ENCODE measurements around the gene ARF4. TPM values are rescaled to one million over a fixed set of nuclear protein-coding genes. Genes with fewer than 3 reads are reported as not detected.

The ARF4 gene
- total RNA-seq, 3 donors from 2014 or later: 86.6 to 97.7 (median 92.3) TPM

GRCh38 chr3:57596495-57597126, 533 bp downstream of the ARF4 start:
- peak; percentile 32 for DNase-seq
- Mint-ChIP-seq H3K4me1 (ENCODE audit: low read depth) (peaks cover 52% of the 10 kb centered on the region), H3K9me3 (no peaks in the 10 kb centered on the region), H3K27me3 (ENCODE audit: low read depth) (no peaks in the 10 kb centered on the region), H3K4me3 (peak overlapping the region; percentile 96), H3K36me3 (ENCODE audit: insufficient read depth) (peaks cover 14% of the 10 kb centered on the region)
- no peak for ATAC-seq

GRCh38 chr3:57594576-57594975, 2.6 kb downstream of the ARF4 start:
- no peaks in the 10 kb centered on the region for H3K9me3 Mint-ChIP-seq
- H3K4me1 Mint-ChIP-seq (ENCODE audit: low read depth): peaks cover 53% of the 10 kb centered on the region
- no peak for DNase-seq
- H3K36me3 Mint-ChIP-seq (ENCODE audit: insufficient read depth): peaks cover 18% of the 10 kb centered on the region
- no peak for ATAC-seq
- H3K27me3 Mint-ChIP-seq (ENCODE audit: low read depth): no peaks in the 10 kb centered on the region
- H3K4me3 Mint-ChIP-seq: peak overlapping the region; percentile 96

GRCh38 chr3:57594144-57594543, 3.0 kb downstream of the ARF4 start:
- H3K9me3 Mint-ChIP-seq: no peaks in the 10 kb centered on the region
- no peak for ATAC-seq
- H3K27me3 Mint-ChIP-seq (ENCODE audit: low read depth): no peaks in the 10 kb centered on the region
- peaks cover 18% of the 10 kb centered on the region for H3K36me3 Mint-ChIP-seq (ENCODE audit: insufficient read depth)
- peak overlapping the region; percentile 96 for H3K4me3 Mint-ChIP-seq
- peaks cover 49% of the 10 kb centered on the region for H3K4me1 Mint-ChIP-seq (ENCODE audit: low read depth)
- DNase-seq: no peak

- Mint-ChIP-seq H3K4me1 (ENCODE audit: low read depth) (peaks cover 47% of the 10 kb centered on the region), H3K36me3 (ENCODE audit: insufficient read depth) (peaks cover 18% of the 10 kb centered on the region)
These were observed 4.8 kb downstream of the ARF4 start for GRCh38 chr3:57592306-57592705.

GRCh38 chr3:57587905-57588304, 9.2 kb downstream of the ARF4 start:
- H3K36me3 Mint-ChIP-seq (ENCODE audit: insufficient read depth): peaks cover 13% of the 10 kb centered on the region
- peaks cover 38% of the 10 kb centered on the region for H3K4me1 Mint-ChIP-seq (ENCODE audit: low read depth)
- no peak overlapping the region for H3K4me3 Mint-ChIP-seq
- H3K9me3 Mint-ChIP-seq: no peaks in the 10 kb centered on the region
- ATAC-seq (no peak), DNase-seq (no peak)
- H3K27me3 Mint-ChIP-seq (ENCODE audit: low read depth): no peaks in the 10 kb centered on the region

More at GRCh38 chr3:57592306-57592705, 4.8 kb downstream of the ARF4 start:
- no peak overlapping the region for H3K4me3 Mint-ChIP-seq
- H3K9me3 Mint-ChIP-seq: no peaks in the 10 kb centered on the region
- DNase-seq (no peak), ATAC-seq (no peak)
- no peaks in the 10 kb centered on the region for H3K27me3 Mint-ChIP-seq (ENCODE audit: low read depth)

- H3K9me3 Mint-ChIP-seq: no peaks in the 10 kb centered on the region
- H3K36me3 Mint-ChIP-seq (ENCODE audit: insufficient read depth): peaks cover 13% of the 10 kb centered on the region
- H3K27me3 Mint-ChIP-seq (ENCODE audit: low read depth): no peaks in the 10 kb centered on the region
- DNase-seq (no peak), ATAC-seq (no peak)
- H3K4me3 Mint-ChIP-seq: no peak overlapping the region
- peaks cover 30% of the 10 kb centered on the region for H3K4me1 Mint-ChIP-seq (ENCODE audit: low read depth)
These were observed 10.4 kb downstream of the ARF4 start for GRCh38 chr3:57586778-57587177.

- no peak overlapping the region for H3K4me3 Mint-ChIP-seq
- H3K9me3 Mint-ChIP-seq: no peaks in the 10 kb centered on the region
- ATAC-seq: no peak
- no peak for DNase-seq
- peaks cover 27% of the 10 kb centered on the region for H3K4me1 Mint-ChIP-seq (ENCODE audit: low read depth)
- no peaks in the 10 kb centered on the region for H3K27me3 Mint-ChIP-seq (ENCODE audit: low read depth)
- H3K36me3 Mint-ChIP-seq (ENCODE audit: insufficient read depth): peaks cover 11% of the 10 kb centered on the region
These were observed 13.6 kb downstream of the ARF4 start for GRCh38 chr3:57583544-57583943.

GRCh38 chr3:57582474-57583168, 14.5 kb downstream of the ARF4 start:
- H3K9me3 Mint-ChIP-seq: no peaks in the 10 kb centered on the region
- DNase-seq (no peak), ATAC-seq (peak in 1 of 2 donors; percentile 30)
- no peak overlapping the region for H3K4me3 Mint-ChIP-seq
- peaks cover 24% of the 10 kb centered on the region for H3K4me1 Mint-ChIP-seq (ENCODE audit: low read depth)
- H3K27me3 Mint-ChIP-seq (ENCODE audit: low read depth): no peaks in the 10 kb centered on the region
- peaks cover 16% of the 10 kb centered on the region for H3K36me3 Mint-ChIP-seq (ENCODE audit: insufficient read depth)

- H3K4me1 Mint-ChIP-seq (ENCODE audit: low read depth): peaks cover 12% of the 10 kb centered on the region
- H3K36me3 Mint-ChIP-seq (ENCODE audit: insufficient read depth): peaks cover 34% of the 10 kb centered on the region
- ATAC-seq (no peak), DNase-seq (no peak)
- H3K9me3 Mint-ChIP-seq: no peaks in the 10 kb centered on the region
- H3K27me3 Mint-ChIP-seq (ENCODE audit: low read depth): no peaks in the 10 kb centered on the region
- H3K4me3 Mint-ChIP-seq: no peak overlapping the region
These were observed 19.3 kb downstream of the ARF4 start for GRCh38 chr3:57577801-57578200.

GRCh38 chr3:57575966-57576626, 21.0 kb downstream of the ARF4 start:
- ATAC-seq (no peak), DNase-seq (no peak)
- Mint-ChIP-seq H3K4me1 (ENCODE audit: low read depth) (peaks cover 10% of the 10 kb centered on the region), H3K27me3 (ENCODE audit: low read depth) (no peaks in the 10 kb centered on the region), H3K4me3 (no peak overlapping the region), H3K36me3 (ENCODE audit: insufficient read depth) (peaks cover 41% of the 10 kb centered on the region), H3K9me3 (no peaks in the 10 kb centered on the region)

GRCh38 chr3:57572096-57572495, 25.0 kb downstream of the ARF4 start:
- Mint-ChIP-seq H3K4me1 (ENCODE audit: low read depth) (peaks cover 5% of the 10 kb centered on the region), H3K36me3 (ENCODE audit: insufficient read depth) (peaks cover 34% of the 10 kb centered on the region), H3K27me3 (ENCODE audit: low read depth) (no peaks in the 10 kb centered on the region), H3K9me3 (no peaks in the 10 kb centered on the region), H3K4me3 (no peak overlapping the region)
- no peak for DNase-seq
- ATAC-seq: no peak

GRCh38 chr3:57570878-57571277, 26.3 kb downstream of the ARF4 start:
- peaks cover 30% of the 10 kb centered on the region for H3K36me3 Mint-ChIP-seq (ENCODE audit: insufficient read depth)
- ATAC-seq: no peak
- peaks cover under 1% of the 10 kb centered on the region for H3K4me1 Mint-ChIP-seq (ENCODE audit: low read depth)
- H3K9me3 Mint-ChIP-seq: no peaks in the 10 kb centered on the region
- no peak for DNase-seq
- no peak overlapping the region for H3K4me3 Mint-ChIP-seq
- no peaks in the 10 kb centered on the region for H3K27me3 Mint-ChIP-seq (ENCODE audit: low read depth)

- no peaks in the 10 kb centered on the region for H3K4me1 Mint-ChIP-seq (ENCODE audit: low read depth)
- ATAC-seq: no peak
These were observed 27.2 kb downstream of the ARF4 start for GRCh38 chr3:57569859-57570450.

GRCh38 chr3:57559526-57559925, 37.6 kb downstream of the ARF4 start:
- peaks cover 51% of the 10 kb centered on the region for H3K4me1 Mint-ChIP-seq (ENCODE audit: low read depth)
- ATAC-seq (no peak), DNase-seq (no peak)
- H3K9me3 Mint-ChIP-seq: no peaks in the 10 kb centered on the region
- H3K27me3 Mint-ChIP-seq (ENCODE audit: low read depth): no peaks in the 10 kb centered on the region
- H3K4me3 Mint-ChIP-seq: peak overlapping the region; percentile 99
- peaks cover 24% of the 10 kb centered on the region for H3K36me3 Mint-ChIP-seq (ENCODE audit: insufficient read depth)

More at GRCh38 chr3:57569859-57570450, 27.2 kb downstream of the ARF4 start:
- no peak overlapping the region for H3K4me3 Mint-ChIP-seq
- no peak for DNase-seq
- no peaks in the 10 kb centered on the region for H3K27me3 Mint-ChIP-seq (ENCODE audit: low read depth)
- no peaks in the 10 kb centered on the region for H3K9me3 Mint-ChIP-seq
- peaks cover 22% of the 10 kb centered on the region for H3K36me3 Mint-ChIP-seq (ENCODE audit: insufficient read depth)
